Activated T-cell treated with anti-CD3 and anti-CD28 coated beads, Interleukin-2, amount 50 U/mL, for 24 hours (primary cell): ENCODE data around the gene SNAPC3.

Experiments used
- DNase-seq: peaks from one replicate; pipeline ENCODE4 v3.0.0-alpha.2; 2020
- H3K27ac Mint-ChIP-seq: 2 replicates; pipeline ENCODE4 v1.8.0; 2020; ENCODE audit warnings: mild to moderate bottlenecking, mixed read lengths
- H3K27me3 Mint-ChIP-seq: 2 replicates; pipeline ENCODE4 v1.8.0; 2020; ENCODE audit warnings: mixed read lengths
- H3K36me3 Mint-ChIP-seq: 2 replicates; pipeline ENCODE4 v1.8.0; 2020; ENCODE audit warnings: low read depth, mixed read lengths
- H3K4me1 Mint-ChIP-seq: 2 replicates; pipeline ENCODE4 v1.8.0; 2020; ENCODE audit warnings: low read depth, mixed read lengths
- H3K4me3 Mint-ChIP-seq: 2 replicates; pipeline ENCODE4 v1.8.0; 2020; ENCODE audit warnings: mild to moderate bottlenecking, moderate library complexity, mixed read lengths
- H3K9me3 Mint-ChIP-seq: 2 replicates; pipeline ENCODE4 v1.8.0; 2020; ENCODE audit warnings: mixed read lengths

SNAPC3 gene

GRCh38 chr9:15492485-15493150 lies 69.9 kb downstream of the SNAPC3 start:
- Mint-ChIP-seq H3K27me3 (no peaks in the 10 kb centered on the region), H3K4me3 (no peak overlapping the region), H3K4me1 (peaks cover 54% of the 10 kb centered on the region), H3K9me3 (no peaks in the 10 kb centered on the region), H3K27ac (peak overlapping the region; percentile 83), H3K36me3 (peaks cover 82% of the 10 kb centered on the region)
- no peak for DNase-seq

- Mint-ChIP-seq H3K27ac (no peak overlapping the region), H3K9me3 (no peaks in the 10 kb centered on the region), H3K4me3 (no peak overlapping the region), H3K27me3 (no peaks in the 10 kb centered on the region), H3K36me3 (peaks cover 82% of the 10 kb centered on the region), H3K4me1 (peaks cover 70% of the 10 kb centered on the region)
- DNase-seq: no peak
These were observed 75.7 kb downstream of the SNAPC3 start for GRCh38 chr9:15498246-15498995.

GRCh38 chr9:15499139-15499538 lies 76.5 kb downstream of the SNAPC3 start:
- peak overlapping the region; percentile 82 for H3K27ac Mint-ChIP-seq
- no peaks in the 10 kb centered on the region for H3K27me3 Mint-ChIP-seq
- no peak overlapping the region for H3K4me3 Mint-ChIP-seq
- no peak for DNase-seq
- peaks cover 84% of the 10 kb centered on the region for H3K36me3 Mint-ChIP-seq
- H3K9me3 Mint-ChIP-seq: no peaks in the 10 kb centered on the region
- H3K4me1 Mint-ChIP-seq: peaks cover 67% of the 10 kb centered on the region

DNA sequence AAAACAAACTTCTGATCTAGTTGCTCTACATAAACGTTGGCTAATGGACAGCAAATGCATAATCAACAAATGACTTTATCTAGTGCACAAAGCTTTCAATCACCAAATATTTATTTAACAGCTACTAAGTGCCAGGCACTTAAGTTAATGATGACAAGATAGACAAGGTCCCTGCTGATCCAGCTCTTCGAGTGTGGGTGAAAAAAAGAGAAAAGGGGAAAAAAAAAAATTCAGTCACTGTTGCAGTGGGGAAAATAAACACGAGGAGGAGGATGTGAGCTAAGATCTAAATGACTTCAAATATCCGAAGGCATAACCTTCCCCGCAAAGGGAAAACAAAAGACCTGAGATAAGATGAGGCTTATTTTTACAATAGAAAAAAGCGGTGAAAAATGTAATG lies 78.5 kb downstream of the SNAPC3 start:
- peak overlapping the region; percentile 27 for H3K27ac Mint-ChIP-seq
- no peaks in the 10 kb centered on the region for H3K27me3 Mint-ChIP-seq
- H3K9me3 Mint-ChIP-seq: no peaks in the 10 kb centered on the region
- no peak overlapping the region for H3K4me3 Mint-ChIP-seq
- H3K4me1 Mint-ChIP-seq: peaks cover 66% of the 10 kb centered on the region
- H3K36me3 Mint-ChIP-seq: peaks cover 90% of the 10 kb centered on the region
- DNase-seq: no peak

- DNase-seq: no peak
- Mint-ChIP-seq H3K27me3 (no peaks in the 10 kb centered on the region), H3K4me3 (no peak overlapping the region)
These were observed 79.1 kb downstream of the SNAPC3 start for GRCh38 chr9:15501803-15502202.

GRCh38 chr9:15505921-15506320 lies 83.2 kb downstream of the SNAPC3 start:
- Mint-ChIP-seq H3K27me3 (no peaks in the 10 kb centered on the region), H3K36me3 (peaks cover 86% of the 10 kb centered on the region), H3K4me1 (peaks cover 67% of the 10 kb centered on the region), H3K4me3 (no peak overlapping the region), H3K9me3 (no peaks in the 10 kb centered on the region), H3K27ac (peak overlapping the region; percentile 44)
- DNase-seq: no peak

More at GRCh38 chr9:15501803-15502202, 79.1 kb downstream of the SNAPC3 start:
- Mint-ChIP-seq H3K4me1 (peaks cover 66% of the 10 kb centered on the region), H3K9me3 (no peaks in the 10 kb centered on the region), H3K36me3 (peaks cover 90% of the 10 kb centered on the region), H3K27ac (no peak overlapping the region)

- peak overlapping the region; percentile 91 for H3K4me3 Mint-ChIP-seq
- H3K36me3 Mint-ChIP-seq: peaks cover 51% of the 10 kb centered on the region
- peak; percentile 78 for DNase-seq
- peaks cover 57% of the 10 kb centered on the region for H3K4me1 Mint-ChIP-seq
- H3K27me3 Mint-ChIP-seq: no peaks in the 10 kb centered on the region
- H3K9me3 Mint-ChIP-seq: no peaks in the 10 kb centered on the region
- peak overlapping the region; percentile 97 for H3K27ac Mint-ChIP-seq
These were observed 87.5 kb downstream of the SNAPC3 start for GRCh38 chr9:15509931-15510788.

GRCh38 chr9:15510789-15511575 lies 88.3 kb downstream of the SNAPC3 start, which contains the start of gene PSIP1:
Gene PSIP1 (minus strand): TSS chr9:15510970. CDS start chr9:15510188, 782 bp downstream.
- peaks cover 53% of the 10 kb centered on the region for H3K4me1 Mint-ChIP-seq
- H3K27me3 Mint-ChIP-seq: no peaks in the 10 kb centered on the region
- peak within 1 kb of the TSS; percentile 91 for H3K4me3 Mint-ChIP-seq
- H3K9me3 Mint-ChIP-seq: no peaks in the 10 kb centered on the region
- H3K27ac Mint-ChIP-seq: peak within 1 kb of the TSS; percentile 100
- peak; percentile 91 for DNase-seq
- H3K36me3 Mint-ChIP-seq: peaks cover 43% of the 10 kb centered on the region
